HepG2 (cell line): ENCODE data around the gene NFIC. TPM values are rescaled to one million over a fixed set of nuclear protein-coding genes. Genes with fewer than 3 reads are reported as not detected.

Experiments
- AKAP8 ChIP-seq: sonication (generic); formaldehyde crosslinking; IDR thresholded peaks from 2 replicates; pipeline ENCODE4 v1.5.1; 2020; ENCODE audit warnings: mild to moderate bottlenecking, missing genetic modification reagents
- DPF2 ChIP-seq: sonication (generic); formaldehyde crosslinking; IDR thresholded peaks from 2 replicates; pipeline ENCODE4 v1.4.0; 2020; ENCODE audit warnings: mild to moderate bottlenecking, low read depth, missing genetic modification reagents, borderline replicate concordance
- GRHL1 ChIP-seq: sonication (generic); formaldehyde crosslinking; conservative IDR thresholded peaks from 2 replicates; pipeline ENCODE4 v1.8.0; 2022; ENCODE audit warnings: missing genetic modification reagents
- HDAC1 ChIP-seq: sonication (generic); formaldehyde crosslinking; IDR thresholded peaks from 2 replicates; pipeline ENCODE4 v1.5.1; 2020; ENCODE audit warnings: mild to moderate bottlenecking, missing genetic modification reagents
- HIC2 ChIP-seq: sonication (generic); formaldehyde crosslinking; IDR thresholded peaks from 2 replicates; pipeline ENCODE4 v1.9.0; 2022; ENCODE audit warnings: low read depth, missing genetic modification reagents
- KAT8 ChIP-seq: IDR thresholded peaks from 2 replicates; pipeline ENCODE4 v1.6.1; 2016; ENCODE audit warnings: missing genetic modification reagents, missing compliant biosample characterization
- MAFK ChIP-seq, 2 experiments: IDR thresholded peaks in 1 of 2; conservative IDR thresholded peaks in 1 of 2; 2 replicates each; pipeline ENCODE4 v1.6.1; 2011; ENCODE audit warnings: improper control_type of control experiment in 2 of 2, low read length in 2 of 2
- MEF2D ChIP-seq: sonication (generic); formaldehyde crosslinking; IDR thresholded peaks from 2 replicates; pipeline ENCODE4 v1.5.1; 2020; ENCODE audit warnings: mild to moderate bottlenecking, missing genetic modification reagents
- MTF1 ChIP-seq: sonication (generic); formaldehyde crosslinking; IDR thresholded peaks from 2 replicates; pipeline ENCODE4 v1.5.0; 2020; ENCODE audit warnings: missing genetic modification reagents
- PRDM10 ChIP-seq: sonication (generic); formaldehyde crosslinking; IDR thresholded peaks from 2 replicates; pipeline ENCODE4 v1.4.0; 2020; ENCODE audit warnings: low read depth, missing genetic modification reagents
- SAFB2 ChIP-seq: sonication (generic); formaldehyde crosslinking; IDR thresholded peaks from 2 replicates; pipeline ENCODE4 v1.5.1; 2020; ENCODE audit warnings: missing genetic modification reagents, low read depth, mild to moderate bottlenecking, borderline replicate concordance
- THRA ChIP-seq: sonication (generic); formaldehyde crosslinking; IDR thresholded peaks from 2 replicates; pipeline ENCODE4 v1.4.0; 2020; ENCODE audit warnings: missing genetic modification reagents, borderline replicate concordance
- XBP1 ChIP-seq: sonication (generic); formaldehyde crosslinking; IDR thresholded peaks from 2 replicates; pipeline ENCODE4 v1.5.0; 2020; ENCODE audit warnings: missing genetic modification reagents
- ZBTB20 ChIP-seq: sonication (generic); formaldehyde crosslinking; IDR thresholded peaks from 2 replicates; pipeline ENCODE4 v1.8.1; 2023; ENCODE audit warnings: missing genetic modification reagents, low read depth, mild to moderate bottlenecking, borderline replicate concordance
- ZMYM3 ChIP-seq: sonication (generic); formaldehyde crosslinking; IDR thresholded peaks from 2 replicates; pipeline ENCODE4 v1.5.1; 2020; ENCODE audit warnings: mild to moderate bottlenecking, missing genetic modification reagents
- ZNF232 ChIP-seq: sonication (generic); formaldehyde crosslinking; IDR thresholded peaks from 2 replicates; pipeline ENCODE4 v1.4.0; 2020; ENCODE audit warnings: missing genetic modification reagents, borderline replicate concordance
- ZNF547 ChIP-seq: sonication (generic); formaldehyde crosslinking; IDR thresholded peaks from 2 replicates; pipeline ENCODE4 v1.5.1; 2020; ENCODE audit warnings: mild to moderate bottlenecking, missing genetic modification reagents
- ZNF777 ChIP-seq: sonication (generic); formaldehyde crosslinking; IDR thresholded peaks from 2 replicates; pipeline ENCODE4 v1.4.0; 2020; ENCODE audit warnings: missing genetic modification reagents
- ZSCAN29 ChIP-seq: sonication (generic); formaldehyde crosslinking; conservative IDR thresholded peaks from 2 replicates; pipeline ENCODE4 v1.4.0; 2020; ENCODE audit warnings: mild to moderate bottlenecking, missing genetic modification reagents
- polyA plus RNA-seq, 8 experiments: library from polyadenylated mRNA; depleted of rRNA in 3 of 8; stranded (reverse) in 7 of 8; unstranded in 1 of 8; fragments of >200 nt; fragmentation: Illumina TruSeq in 4 of 8; extraction: Trizol in 4 of 8; gene quantifications; 2 replicates each; pipeline versions ENCODE4 v1.2.1 to v1.2.3, GENCODE V29; 2011 to 2016; ENCODE audit warnings: low read depth in 4 of 8, missing spikeins in 1 of 8, mixed read lengths in 1 of 8; ENCODE audit not compliant: insufficient read depth in 1 of 8
- total RNA-seq, 5 experiments: library from RNA; depleted of rRNA; stranded (reverse); fragments of >200 nt; fragmentation: Illumina TruSeq; extraction: Trizol; gene quantifications; 2 replicates each; pipeline ENCODE4 v1.2.3, GENCODE V29; 2016; ENCODE audit warnings: low read depth in 1 of 5

NFIC gene
- total and polyA plus RNA-seq, 2 of the 13 experiments (the other 11 are each of a cell fraction or from before 2014, with no cell fraction given), result 1.3 to 2.5 TPM

GRCh38 chr19:3409346-3410064 lies 43.1 kb downstream of the NFIC start (continued):
- no peak for TF ChIP-seq MAFK (conservative IDR thresholded peaks at IDR 0.05 in 1 of 2, IDR thresholded peaks at IDR 0.05 in 1 of 2; ENCODE audit: low read length in 2 of 2)
- no peak for TF ChIP-seq ZNF547 (CRISPR knock-in tag)
- TF ChIP-seq KAT8 (CRISPR knock-in tag), result peak; percentile 38; the same call in 1 of the 2 replicates
- no peak; the same call in 1 of the 2 replicates for TF ChIP-seq DPF2 (CRISPR knock-in tag)
- TF ChIP-seq HIC2, result peak; percentile 56
- TF ChIP-seq PRDM10 (CRISPR knock-in tag), result no peak
- TF ChIP-seq MEF2D, result peak; percentile 47; the same call in 1 of the 2 replicates
- no peak for TF ChIP-seq MTF1
- TF ChIP-seq XBP1 (CRISPR knock-in tag), result no peak
- peak; percentile 99 for TF ChIP-seq ZNF777 (CRISPR knock-in tag)
- TF ChIP-seq SAFB2, result no peak
- TF ChIP-seq ZNF232 (CRISPR knock-in tag), result 0 out of 2 replicates have a peak, but pooled peaks have one; percentile 21
- TF ChIP-seq THRA (CRISPR knock-in tag), result peak; percentile 80; the same call in 1 of the 2 replicates
- peak; percentile 59; the same call in 1 of the 2 replicates for TF ChIP-seq ZSCAN29 (CRISPR knock-in tag)
- no peak for TF ChIP-seq GRHL1
- peak; percentile 95 for TF ChIP-seq ZMYM3 (CRISPR knock-in tag)
- TF ChIP-seq AKAP8 (CRISPR knock-in tag), result no peak
- TF ChIP-seq HDAC1 (CRISPR knock-in tag), result peak; percentile 75
- TF ChIP-seq ZBTB20 (CRISPR knock-in tag), result peak; percentile 54; the same call in 1 of the 2 replicates
